ENCODE data around the gene TIMD4.

GRCh38 chr5:156922207-156922792 lies 40.7 kb downstream of the TIMD4 start:
- no peak for TF ChIP-seq EZH2 (IDR thresholded peaks at IDR 0.05; ENCODE audit: low read depth, unreplicated experiment)
- TF ChIP-seq CREB1 (CRISPR knock-in tag; IDR thresholded peaks at IDR 0.05; ENCODE audit: low read depth) = no peak
- TF ChIP-seq CTCF (conservative IDR thresholded peaks at IDR 0.05; ENCODE audit: low read depth in 2 of 2) = no peak
- no peak for TF ChIP-seq NANOG (IDR thresholded peaks at IDR 0.05; ENCODE audit: borderline replicate concordance)
- TF ChIP-seq POLR2AphosphoS5 (IDR thresholded peaks at IDR 0.05; ENCODE audit: low read depth) = no peak
- TF ChIP-seq JUNB (IDR thresholded peaks at IDR 0.05; ENCODE audit: unreplicated experiment) = no peak
- TF ChIP-seq REST (IDR thresholded peaks at IDR 0.05; ENCODE audit: unreplicated experiment) = no peak
- no peak for TF ChIP-seq ZNF114 (CRISPR knock-in tag; IDR thresholded peaks at IDR 0.05)
- no peak for TF ChIP-seq ETS1 (IDR thresholded peaks at IDR 0.05)
- no peak for TF ChIP-seq ZNF331 (CRISPR knock-in tag; IDR thresholded peaks at IDR 0.05; ENCODE audit: low read depth)
- TF ChIP-seq EZH2phosphoT487 (IDR thresholded peaks at IDR 0.05; ENCODE audit: unreplicated experiment) = no peak
- no peak for TF ChIP-seq STAT1 (IDR thresholded peaks at IDR 0.05; ENCODE audit: unreplicated experiment)
